ENCODE data around the gene ITGB1BP1. TPM values are rescaled to one million over a fixed set of nuclear protein-coding genes. Genes with fewer than 3 reads are reported as not detected.

ITGB1BP1 gene
- total RNA-seq, 1 experiment from 2014 or later: 153 TPM

GRCh38 chr2:9380702-9381628 is 42.4 kb downstream of the ITGB1BP1 start:
- peak overlapping the region in 1 of 2 experiments; percentile 6; a peak in 1 of 4 replicates for H3K4me3 ChIP-seq (ENCODE audit: low read depth in 2 of 2, low read length in 2 of 2)
- in situ Hi-C loops (cut with HindIII; ENCODE audit: low pct_unique_long_range_greater_than_20kb, low sequenced_read_pairs): no loop called here
- peak; percentile 84 for DNase-seq (ENCODE audit: low read depth, low spot score)
- CTCF ChIA-PET: interaction anchor here (0.6 kb wide), 1 partner anchor 18 kb away, joined by 6 read pairs; no protein-coding TSS in a partner anchor
- peaks cover 51% of the 10 kb centered on the region for H3K4me1 ChIP-seq (ENCODE audit: control insufficient read depth, insufficient read depth, low read length)
- peak overlapping the region; percentile 82 for H3K27ac ChIP-seq (ENCODE audit: low read length)
- BruUV-seq (replicated peaks): no TSS peak
- POLR2A ChIA-PET: interaction anchor here (0.6 kb wide), 1 partner anchor 26 kb away, joined by 9 read pairs; no protein-coding TSS in a partner anchor
- H3K27me3 ChIP-seq (ENCODE audit: control insufficient read depth, insufficient read depth, low read length): no peaks in the 10 kb centered on the region
- ATAC-seq: peak; percentile 79
- peaks cover 11% of the 10 kb centered on the region for H3K36me3 ChIP-seq (ENCODE audit: control insufficient read depth, insufficient read depth, low read length)
- TF ChIP-seq POLR2AphosphoS5 (IDR thresholded peaks at IDR 0.05; ENCODE audit: low read depth, low read length): peak; percentile 48; the same call in 1 of the 2 replicates
- peak; percentile 72; the same call in 1 of the 2 replicates for TF ChIP-seq TCF7L2 (IDR thresholded peaks at IDR 0.05; ENCODE audit: low read depth, low read length)
- no peak for TF ChIP-seq CTCF (IDR thresholded peaks at IDR 0.05)
- no peaks in the 10 kb centered on the region for H3K9me3 ChIP-seq (ENCODE audit: control insufficient read depth, insufficient read depth, low read depth, low read length)
- intact Hi-C loops (cut with micrococcal nuclease; ENCODE audit: unreplicated experiment): no loop called here

GRCh38 chr2:9379391-9379755 is 44.0 kb downstream of the ITGB1BP1 start:
- Histone ChIP-seq H3K4me1 (ENCODE audit: control insufficient read depth, insufficient read depth, low read length) (peaks cover 51% of the 10 kb centered on the region), H3K4me3 (ENCODE audit: low read depth in 2 of 2, low read length in 2 of 2) (no peak overlapping the region), H3K36me3 (ENCODE audit: control insufficient read depth, insufficient read depth, low read length) (peaks cover 8% of the 10 kb centered on the region; the same call in 1 of the 2 replicates), H3K9me3 (ENCODE audit: control insufficient read depth, insufficient read depth, low read depth, low read length) (no peaks in the 10 kb centered on the region), H3K27me3 (ENCODE audit: control insufficient read depth, insufficient read depth, low read length) (no peaks in the 10 kb centered on the region), H3K27ac (ENCODE audit: low read length) (peak overlapping the region; percentile 85)
- intact Hi-C loops (cut with micrococcal nuclease; ENCODE audit: unreplicated experiment): loop anchor here (10.0 kb wide), 1 partner anchor 235 kb away; no protein-coding TSS in a partner anchor
- ChIA-PET CTCF (no interaction called here), POLR2A (no interaction called here)
- TF ChIP-seq REST (IDR thresholded peaks at IDR 0.05; ENCODE audit: insufficient read depth in 1 of 2, low read depth in 2 of 2, low read length in 1 of 2) (no peak), TCF7L2 (IDR thresholded peaks at IDR 0.05; ENCODE audit: low read depth, low read length) (no peak), CTCF (IDR thresholded peaks at IDR 0.05) (no peak), POLR2AphosphoS5 (IDR thresholded peaks at IDR 0.05; ENCODE audit: low read depth, low read length) (no peak), SIN3A (IDR thresholded peaks at IDR 0.05; ENCODE audit: borderline replicate concordance, insufficient read depth, low read depth, low read length) (no peak)
- in situ Hi-C loops (cut with HindIII; ENCODE audit: low pct_unique_long_range_greater_than_20kb, low sequenced_read_pairs): no loop called here
- ATAC-seq (no peak), DNase-seq (ENCODE audit: low read depth, low spot score) (no peak)
- no TSS peak for BruUV-seq (replicated peaks)

All from Panc1 (cell line).